ENCODE results near the gene PAXX. TPM values are rescaled to one million over a fixed set of nuclear protein-coding genes. Genes with fewer than 3 reads are reported as not detected.

PAXX gene
- polyA plus RNA-seq, 1 donor from 2014 or later = 276 TPM

GRCh38 chr9:137022662-137023008 lies 30.4 kb downstream of the PAXX start:
- Histone ChIP-seq H3K9ac (ENCODE audit: low read length) (no peak overlapping the region), H2AFZ (ENCODE audit: low read depth, low read length) (no peak overlapping the region), H3K27ac (ENCODE audit: low read length) (no peak overlapping the region), H3K27me3 (ENCODE audit: insufficient read depth, low read depth, low read length) (no peaks in the 10 kb centered on the region), H3K4me2 (ENCODE audit: low read length) (no peak overlapping the region), H3K4me3 (ENCODE audit: low read length) (no peak overlapping the region), H3K9me2 (ENCODE audit: insufficient read depth, low read length) (no peaks in the 10 kb centered on the region), H3K9me3 (ENCODE audit: low read length) (no peaks in the 10 kb centered on the region), H3K36me3 (ENCODE audit: insufficient read depth, low read length) (no peaks in the 10 kb centered on the region), H3K79me2 (replicated peaks; ENCODE audit: insufficient read depth, low read length) (peaks cover 5% of the 10 kb centered on the region), H3F3A (ENCODE audit: insufficient read depth, low read length, poor library complexity, severe bottlenecking) (no peaks in the 10 kb centered on the region), H4K20me1 (ENCODE audit: insufficient read depth) (no peaks in the 10 kb centered on the region)
- TF ChIP-seq SMC3 (conservative IDR thresholded peaks at IDR 0.05; ENCODE audit: poor library complexity) (no peak), EZH2 (IDR thresholded peaks at IDR 0.05; ENCODE audit: borderline replicate concordance, insufficient read depth, low read length, poor library complexity, severe bottlenecking) (no peak)

- Histone ChIP-seq H3K9me2 (ENCODE audit: insufficient read depth, low read length) (no peaks in the 10 kb centered on the region), H3K9me3 (ENCODE audit: low read length) (no peaks in the 10 kb centered on the region), H2AFZ (ENCODE audit: low read depth, low read length) (no peak overlapping the region), H3F3A (ENCODE audit: insufficient read depth, low read length, poor library complexity, severe bottlenecking) (no peaks in the 10 kb centered on the region), H4K20me1 (ENCODE audit: insufficient read depth) (no peaks in the 10 kb centered on the region), H3K4me3 (ENCODE audit: low read length) (no peak overlapping the region), H3K9ac (ENCODE audit: low read length) (no peak overlapping the region), H3K36me3 (ENCODE audit: insufficient read depth, low read length) (no peaks in the 10 kb centered on the region), H3K27ac (ENCODE audit: low read length) (no peak overlapping the region), H3K4me2 (ENCODE audit: low read length) (no peak overlapping the region), H3K27me3 (ENCODE audit: insufficient read depth, low read depth, low read length) (no peaks in the 10 kb centered on the region), H3K79me2 (replicated peaks; ENCODE audit: insufficient read depth, low read length) (peaks cover 5% of the 10 kb centered on the region)
- TF ChIP-seq POLR2AphosphoS5 (IDR thresholded peaks at IDR 0.05) (no peak), EZH2 (IDR thresholded peaks at IDR 0.05; ENCODE audit: borderline replicate concordance, insufficient read depth, low read length, poor library complexity, severe bottlenecking) (no peak), EP300 (conservative IDR thresholded peaks at IDR 0.05; ENCODE audit: poor library complexity, severe bottlenecking) (no peak), MXI1 (conservative IDR thresholded peaks at IDR 0.05; ENCODE audit: poor library complexity, severe bottlenecking) (no peak), SMC3 (conservative IDR thresholded peaks at IDR 0.05; ENCODE audit: poor library complexity) (no peak)
Observed at GRCh38 chr9:137023157-137023556, 30.9 kb downstream of the PAXX start.

GRCh38 chr9:137023583-137023991 lies 31.4 kb downstream of the PAXX start:
- no peaks in the 10 kb centered on the region for H3K9me3 ChIP-seq (ENCODE audit: low read length)
- H3F3A ChIP-seq (ENCODE audit: insufficient read depth, low read length, poor library complexity, severe bottlenecking) = no peaks in the 10 kb centered on the region
- no peaks in the 10 kb centered on the region for H3K27me3 ChIP-seq (ENCODE audit: insufficient read depth, low read depth, low read length)
- H3K9me2 ChIP-seq (ENCODE audit: insufficient read depth, low read length) = no peaks in the 10 kb centered on the region
- H2AFZ ChIP-seq (ENCODE audit: low read depth, low read length) = no peak overlapping the region
- no peaks in the 10 kb centered on the region for H3K36me3 ChIP-seq (ENCODE audit: insufficient read depth, low read length)
- no peak overlapping the region for H3K9ac ChIP-seq (ENCODE audit: low read length)
- no peak for TF ChIP-seq REST (IDR thresholded peaks at IDR 0.05; ENCODE audit: borderline replicate concordance)
- TF ChIP-seq TAF1 (IDR thresholded peaks at IDR 0.05; ENCODE audit: low read depth) = no peak
- TF ChIP-seq CTCF (IDR thresholded peaks at IDR 0.05; ENCODE audit: poor library complexity, severe bottlenecking) = no peak
- TF ChIP-seq RAD21 (conservative IDR thresholded peaks at IDR 0.05) = no peak
- no peak for TF ChIP-seq POLR2AphosphoS5 (IDR thresholded peaks at IDR 0.05)
- TF ChIP-seq SMC3 (conservative IDR thresholded peaks at IDR 0.05; ENCODE audit: poor library complexity) = no peak
- TF ChIP-seq MXI1 (conservative IDR thresholded peaks at IDR 0.05; ENCODE audit: poor library complexity, severe bottlenecking) = no peak
- TF ChIP-seq EP300 (conservative IDR thresholded peaks at IDR 0.05; ENCODE audit: poor library complexity, severe bottlenecking) = no peak
- no peak for TF ChIP-seq EZH2 (IDR thresholded peaks at IDR 0.05; ENCODE audit: borderline replicate concordance, insufficient read depth, low read length, poor library complexity, severe bottlenecking)
- no peak overlapping the region for H3K4me2 ChIP-seq (ENCODE audit: low read length)
- no peak overlapping the region for H3K27ac ChIP-seq (ENCODE audit: low read length)
- no peak overlapping the region for H3K4me3 ChIP-seq (ENCODE audit: low read length)
- H4K20me1 ChIP-seq (ENCODE audit: insufficient read depth) = no peaks in the 10 kb centered on the region
- H3K79me2 ChIP-seq (replicated peaks; ENCODE audit: insufficient read depth, low read length) = peaks cover 5% of the 10 kb centered on the region

Data from neural cell (in vitro differentiated cells).